Muscle of back (tissue), 11 donors: ENCODE results near the gene CTSE. TPM values are rescaled to one million over a fixed set of nuclear protein-coding genes. Genes with fewer than 3 reads are reported as not detected.

Source experiments
- DNase-seq, 3 donors: peaks; one replicate each; pipeline versions ENCODE4 v3.0.0 to v3.0.0-alpha.2; 2013
- polyA plus RNA-seq, 10 donors: library from polyadenylated mRNA; unstranded; fragments of 120-200 nt; gene quantifications; one replicate each; pipeline ENCODE4 v1.2.1, GENCODE V29; 2013; ENCODE audit not compliant: insufficient read length in 10 of 10

Gene CTSE
- polyA plus RNA-seq, 10 donors: 0.09 to 1.2 (median 0.33) TPM

GRCh38 chr1:205994346-205994745, 29.3 kb downstream of the CTSE start:
- peak in 1 of 3 donors; percentile 45 for DNase-seq

DNA sequence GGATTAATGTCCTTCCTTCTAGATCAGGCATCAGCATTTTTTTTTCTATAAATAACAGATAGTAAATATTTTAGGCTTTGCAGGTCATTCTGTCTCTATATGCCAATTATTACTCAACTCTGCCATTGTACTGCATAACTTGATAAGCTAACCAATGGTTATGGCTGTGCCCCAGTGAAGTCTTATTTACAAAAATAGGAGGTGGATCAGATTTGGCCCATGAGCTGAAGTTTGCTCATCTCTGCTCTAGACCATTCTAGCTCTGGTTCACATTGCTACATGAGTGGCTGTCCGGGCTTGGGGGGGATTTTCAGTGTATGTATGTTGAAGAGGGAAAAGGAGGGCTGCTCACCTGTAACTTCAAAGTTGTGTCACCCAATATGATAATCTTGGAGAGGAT, 30.6 kb downstream of the CTSE start:
- DNase-seq: no peak

GRCh38 chr1:205992218-205992882, 31.3 kb downstream of the CTSE start:
- DNase-seq: no peak

DNA sequence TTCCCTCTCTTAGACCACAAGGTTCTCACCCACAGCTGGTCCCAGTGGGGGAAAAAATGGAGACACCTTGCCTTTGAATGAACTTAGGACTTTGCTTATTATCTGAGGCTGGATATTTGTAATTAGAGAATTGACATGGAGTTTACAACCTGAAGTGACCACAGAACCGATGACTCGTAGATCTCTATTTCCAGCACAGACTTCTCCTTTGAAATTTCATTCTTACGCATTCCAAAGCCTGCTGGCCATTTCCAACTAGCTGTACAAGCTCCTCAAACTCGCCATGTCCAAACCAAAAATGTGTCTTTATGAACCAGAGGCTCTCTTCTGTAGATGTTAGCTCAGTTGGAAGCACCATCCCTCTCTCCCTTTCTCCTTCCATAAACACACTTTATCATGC, 32.5 kb downstream of the CTSE start:
- DNase-seq: no peak

DNA sequence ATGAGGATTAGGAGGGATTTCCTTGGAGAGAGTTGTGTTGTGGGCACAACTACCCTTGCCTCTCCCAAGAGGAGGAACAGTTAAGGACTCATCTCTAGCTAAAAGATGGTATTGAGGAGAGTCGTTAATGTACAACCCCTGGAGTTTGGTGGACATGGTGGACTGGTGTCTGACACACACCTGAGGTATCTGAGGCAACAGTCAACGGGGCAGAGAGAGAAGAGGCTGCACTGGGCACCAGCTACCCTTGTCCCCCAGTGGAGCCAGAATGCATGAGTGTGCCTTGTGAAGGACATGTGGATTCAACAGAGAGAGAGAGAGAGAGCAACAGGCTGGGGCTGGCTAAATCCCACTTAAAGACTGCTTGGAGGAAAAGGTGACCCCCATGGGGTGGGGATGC, 33.5 kb downstream of the CTSE start:
- DNase-seq: no peak

DNA sequence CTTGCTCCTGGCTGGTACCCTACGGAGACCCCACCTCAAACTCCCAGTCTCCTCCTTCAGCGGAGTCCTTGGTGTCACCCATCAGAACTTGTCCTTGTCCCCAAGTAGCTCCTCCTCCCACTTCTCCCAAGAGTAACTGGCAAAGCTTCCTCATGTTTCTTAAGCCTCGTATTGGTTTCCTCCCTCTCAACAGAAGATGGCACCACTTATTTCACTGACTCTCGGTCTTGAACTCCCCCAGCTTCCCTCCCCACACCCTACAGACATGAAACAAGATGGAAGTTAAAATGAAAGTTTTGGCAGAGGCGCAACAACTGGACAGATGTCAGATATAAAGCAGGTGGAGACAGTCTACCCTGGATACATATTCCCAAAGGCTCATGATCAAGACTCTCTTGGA, 33.9 kb downstream of the CTSE start:
- DNase-seq: no peak

- peak in 1 of 3 donors; percentile 59 for DNase-seq
Measured at GRCh38 chr1:205988585-205988995, 35.1 kb downstream of the CTSE start.

GRCh38 chr1:205986861-205987260, 36.8 kb downstream of the CTSE start:
- DNase-seq: no peak

DNA sequence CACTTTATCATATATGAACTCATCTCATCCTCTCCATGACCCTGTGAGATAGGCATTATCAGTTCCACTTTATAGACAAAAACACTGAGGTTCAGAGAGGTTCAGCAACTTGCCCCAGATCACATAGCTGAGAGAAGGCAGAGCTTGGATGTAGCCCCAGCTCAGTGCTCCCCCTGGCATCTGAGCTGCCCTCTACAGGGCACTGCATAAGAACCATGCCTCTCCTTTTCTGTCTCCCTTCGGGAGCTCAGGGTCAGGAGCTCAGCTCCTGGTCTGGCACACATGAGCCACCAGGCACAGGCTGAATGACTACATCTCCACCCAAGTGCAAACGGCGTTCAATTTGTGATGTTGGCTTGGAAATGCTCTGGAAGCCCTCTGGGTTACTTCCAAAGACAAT, 37.4 kb downstream of the CTSE start:
- no peak for DNase-seq

- DNase-seq: no peak
Measured at GRCh38 chr1:205985330-205986005, 38.2 kb downstream of the CTSE start.

DNA sequence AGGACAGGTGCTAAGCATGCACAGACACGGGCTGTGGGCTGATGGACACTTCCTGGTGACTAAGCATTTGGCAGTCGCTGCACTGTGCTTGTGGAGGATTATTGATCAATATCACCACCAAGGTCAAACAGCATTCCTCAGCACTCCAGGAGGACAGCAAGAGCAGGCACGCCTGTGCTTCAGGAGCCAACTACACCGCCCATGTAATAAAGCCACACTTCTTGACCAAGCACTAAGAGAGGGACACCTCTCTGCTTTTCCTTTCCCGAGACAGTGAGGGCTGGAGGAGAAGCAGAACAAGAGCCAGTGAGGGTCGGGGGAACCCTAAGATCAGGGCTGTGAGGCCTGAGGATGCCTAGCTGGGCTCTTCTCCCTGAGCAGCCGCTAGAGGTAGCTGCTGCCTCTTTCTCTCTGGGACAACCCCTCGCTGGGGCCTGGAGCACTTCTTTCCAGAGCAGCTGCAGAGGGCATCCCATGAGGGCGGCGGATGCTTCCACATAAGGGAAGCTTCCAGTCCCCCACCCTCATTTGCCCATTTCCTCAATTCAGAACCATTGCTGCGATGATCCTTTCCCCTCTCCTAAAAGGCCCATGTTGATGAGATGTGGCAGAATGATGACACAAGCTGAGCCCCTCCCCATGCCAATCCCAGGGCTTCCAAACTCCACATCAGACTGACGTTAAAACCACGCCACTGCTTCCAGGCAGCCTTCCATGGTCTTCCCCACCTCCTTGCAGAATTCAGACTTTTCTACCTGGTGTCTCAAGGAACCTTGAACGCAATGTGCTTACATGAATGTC, 39.6 kb downstream of the CTSE start:
- peak; percentile 65 to 90 (median 77) for DNase-seq

GRCh38 chr1:205981257-205981656, 42.4 kb downstream of the CTSE start:
- no peak for DNase-seq

- DNase-seq: no peak
Measured at GRCh38 chr1:205980237-205980870, 43.3 kb downstream of the CTSE start.

DNA sequence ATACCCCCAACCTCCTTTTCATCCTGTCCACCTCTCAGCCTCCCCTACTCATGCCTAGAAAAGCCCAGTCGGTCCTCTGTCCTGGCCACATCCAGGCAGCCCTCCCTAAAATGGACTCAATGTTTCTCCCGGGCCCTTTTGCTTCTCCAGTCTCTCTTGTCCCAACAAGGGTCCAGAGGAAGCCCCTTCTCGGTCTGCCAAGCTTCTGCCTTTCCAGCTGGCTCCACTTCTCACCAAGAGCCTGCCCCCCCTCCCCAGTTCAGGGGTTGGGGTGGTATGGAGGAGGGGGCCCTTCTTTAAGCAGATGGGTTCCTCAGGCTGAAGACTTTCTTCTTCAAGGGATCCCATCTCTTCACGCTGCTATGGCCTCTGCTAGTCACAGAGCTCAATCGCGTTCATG, 44.4 kb downstream of the CTSE start:
- DNase-seq: no peak

DNA sequence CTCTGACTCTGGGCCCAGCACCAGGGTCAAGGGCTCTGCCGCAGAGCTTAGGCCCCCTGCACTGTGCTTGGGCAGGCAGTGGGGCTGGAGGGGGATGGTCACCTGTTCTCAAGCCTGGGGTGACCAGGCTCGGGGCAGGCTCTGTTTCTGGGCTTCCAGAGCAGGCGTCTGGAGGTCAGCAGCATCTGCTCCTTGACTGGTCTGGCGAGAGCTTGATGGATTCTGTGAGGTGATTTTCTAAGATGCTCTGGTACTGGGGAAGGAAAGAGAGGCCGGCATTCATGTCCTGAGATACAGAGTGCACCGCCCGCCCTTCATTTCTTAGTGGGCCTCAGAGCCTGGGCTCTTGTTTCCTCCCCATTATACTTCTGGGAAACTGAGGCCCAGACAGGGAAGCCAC, 45.0 kb downstream of the CTSE start:
- no peak for DNase-seq

DNA sequence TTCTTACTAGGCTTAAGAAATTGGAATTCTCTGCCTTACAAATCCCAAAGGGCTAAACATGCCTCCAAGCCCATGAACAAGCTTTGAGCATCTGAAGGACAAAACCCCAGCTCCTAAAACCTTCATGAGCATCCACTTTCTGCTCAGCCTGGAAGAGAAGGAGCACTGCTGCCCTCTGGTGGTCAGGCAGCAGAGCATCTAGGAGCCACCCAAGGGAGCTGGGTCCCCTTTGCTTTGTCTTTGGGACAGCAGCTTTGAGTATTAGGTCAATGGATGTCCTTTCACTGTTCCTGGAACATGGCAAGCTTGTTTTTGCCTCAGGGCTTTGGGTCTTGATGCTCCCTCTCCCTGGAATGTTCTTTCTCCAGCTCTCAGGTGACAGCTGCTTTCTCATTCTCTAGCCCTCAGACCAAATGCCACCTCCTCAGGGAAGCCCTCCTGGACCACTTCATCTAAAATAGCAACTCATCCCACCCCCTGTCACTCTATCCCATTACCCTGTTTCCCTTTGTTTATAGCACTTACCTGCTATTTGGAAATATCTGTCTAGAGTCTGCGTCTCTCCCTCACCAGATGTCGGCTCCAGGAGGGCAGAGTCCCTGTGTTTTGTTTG, 46.2 kb downstream of the CTSE start:
- peak; percentile 74 to 87 (median 84) for DNase-seq

- DNase-seq: peak in 1 of 3 donors; percentile 62
Measured at GRCh38 chr1:205976708-205977401, 46.8 kb downstream of the CTSE start.

GRCh38 chr1:205976036-205976435, 47.7 kb downstream of the CTSE start:
- no peak for DNase-seq

DNA sequence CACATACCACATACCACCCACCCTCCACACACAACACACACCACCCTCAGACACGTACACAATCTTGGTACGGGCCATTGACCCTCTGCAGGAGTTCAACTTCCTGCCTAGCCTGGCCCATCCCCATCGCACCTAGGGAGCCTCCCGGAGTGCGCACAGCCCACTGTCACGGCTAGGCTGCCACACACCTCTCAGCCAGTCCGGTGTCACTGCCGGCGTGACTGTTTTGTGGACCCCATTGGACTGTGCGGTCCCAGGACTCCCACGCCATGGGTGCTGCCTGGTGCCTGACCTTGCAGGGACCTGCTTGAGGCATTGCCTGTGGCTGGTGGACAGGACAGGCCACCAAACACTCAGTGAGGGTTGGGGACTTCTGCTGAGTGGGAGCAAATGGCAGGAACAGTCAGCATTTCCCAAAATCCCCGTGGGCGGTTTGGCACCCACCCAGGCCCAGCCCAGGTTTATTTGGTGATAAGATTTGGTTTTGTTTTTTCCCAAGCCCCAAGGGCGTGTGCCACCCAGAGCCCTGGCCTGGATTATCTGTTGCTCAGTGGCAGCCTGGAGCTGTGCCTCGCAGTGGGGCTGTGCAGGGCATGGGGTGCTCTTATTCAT, 48.2 kb downstream of the CTSE start:
- no peak for DNase-seq

DNA sequence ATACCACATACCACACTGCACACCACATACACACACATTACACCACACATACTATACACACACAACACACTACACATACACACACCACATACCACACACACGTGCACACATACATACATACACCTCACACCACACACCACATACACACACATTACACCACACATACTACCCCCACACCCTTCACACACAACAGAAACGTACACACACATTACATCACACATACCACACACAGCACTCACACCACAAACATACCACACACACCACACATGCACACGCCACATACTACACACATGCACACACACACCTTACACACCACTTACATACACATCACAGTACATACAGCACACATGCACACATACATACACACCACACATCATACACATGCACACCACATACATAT, 49.0 kb downstream of the CTSE start:
- no peak for DNase-seq
